CD4-positive, alpha-beta T cell (primary cell): Measurements from ENCODE around the gene OIT3. TPM values are rescaled to one million over a fixed set of nuclear protein-coding genes. Genes with fewer than 3 reads are reported as not detected.

Experiments
- ATAC-seq: fragments of 200-7000 bp; cut with Tn5 transposase; one replicate; pipeline ENCODE4 v1.10.0; 2022; ENCODE audit warnings: mild to moderate bottlenecking; ENCODE audit not compliant: poor library complexity
- CTCF ChIA-PET: fragments of 350-600 bp; sonication (Branson Sonifier 250); formaldehyde crosslinking; loops from one replicate; lab custom pipeline; 2021; ENCODE audit warnings: antibody characterized with exemption, inconsistent platforms; lab: Charles Lee
- POLR2A ChIA-PET: fragments of 350-600 bp; sonication (Branson Sonifier 250); formaldehyde crosslinking; loops from one replicate; lab custom pipeline; 2021; ENCODE audit warnings: antibody characterized with exemption, inconsistent platforms; lab: Charles Lee
- DNase-seq, 14 experiments: peaks; one replicate each; pipeline ENCODE4 v3.0.0-alpha.2; 2013 to 2020; ENCODE audit warnings: mixed read lengths in 2 of 14
- H3K27ac ChIP-seq, 2 donors: one replicate each; pipeline versions ENCODE4 v1.5.1 to v1.7.0; 2013; ENCODE audit warnings: low read length in 2 of 2, low read depth in 1 of 2, mild to moderate bottlenecking in 1 of 2
- H3K27me3 ChIP-seq, 2 experiments: 1 replicate in 1 of 2; 2 replicates in 1 of 2; pipeline versions ENCODE4 v1.6.1 to v1.7.0; 2013; ENCODE audit warnings: low read length in 2 of 2, control low read depth in 1 of 2, mild to moderate bottlenecking in 1 of 2, moderate library complexity in 1 of 2; ENCODE audit not compliant: insufficient read depth in 2 of 2, control insufficient read depth in 1 of 2
- H3K36me3 ChIP-seq: one replicate; pipeline ENCODE4 v1.6.1; 2013; ENCODE audit warnings: low read length, control low read depth; ENCODE audit not compliant: insufficient read depth
- H3K4me1 ChIP-seq: one replicate; pipeline ENCODE4 v1.6.1; 2013; ENCODE audit warnings: low read length, control low read depth; ENCODE audit not compliant: insufficient read depth
- H3K4me3 ChIP-seq: one replicate; pipeline ENCODE4 v1.5.1; 2013; ENCODE audit warnings: mild to moderate bottlenecking, low read length, moderate library complexity
- H3K9me3 ChIP-seq, 2 experiments: 1 replicate in 1 of 2; 2 replicates in 1 of 2; pipeline versions ENCODE4 v1.6.1 to v1.7.0; 2013; ENCODE audit warnings: low read length in 2 of 2, mild to moderate bottlenecking in 2 of 2, control low read depth in 1 of 2, moderate library complexity in 1 of 2; ENCODE audit not compliant: control insufficient read depth in 1 of 2, insufficient read depth in 1 of 2
- H3K27ac Mint-ChIP-seq: one replicate; pipeline ENCODE4 v1.8.0; 2020; ENCODE audit warnings: mixed read lengths
- H3K27me3 Mint-ChIP-seq: one replicate; pipeline ENCODE4 v1.8.0; 2021; ENCODE audit warnings: mixed read lengths
- H3K36me3 Mint-ChIP-seq: one replicate; pipeline ENCODE4 v1.8.0; 2021; ENCODE audit warnings: low read depth, mixed read lengths
- H3K4me1 Mint-ChIP-seq: one replicate; pipeline ENCODE4 v1.8.0; 2021; ENCODE audit warnings: low read depth, mixed read lengths
- H3K4me3 Mint-ChIP-seq: one replicate; pipeline ENCODE4 v1.8.0; 2020; ENCODE audit warnings: mild to moderate bottlenecking, mixed read lengths
- H3K9me3 Mint-ChIP-seq: one replicate; pipeline ENCODE4 v1.8.0; 2020; ENCODE audit warnings: mixed read lengths
- CTCF ChIP-seq: fragments of 200-600 bp; IDR thresholded peaks from one replicate; pipeline ENCODE4 v1.8.0; 2022; ENCODE audit warnings: antibody characterized with exemption, mild to moderate bottlenecking
- intact Hi-C, 2 experiments: fragments of 100-400 bp; cut with DNase I in 1 of 2; cut with micrococcal nuclease in 1 of 2; formaldehyde crosslinking; loops; one replicate each; pipeline versions ENCODE4 v1.15.1 to v1.9.0; 2023 to 2025; cut with DNase I, micrococcal nuclease
- total RNA-seq, 174 experiments: library from RNA in 2 of 174; stranded (reverse) in 2 of 174; gene quantifications; one replicate each; pipeline ENCODE4 v1.2.3 and lab custom pipeline; 2021 to 2026

OIT3 gene
- total RNA-seq, 2 experiments from 2014 or later = not detected

- Histone ChIP-seq H3K4me3 (no peak overlapping the region), H3K9me3 (no peaks in the 10 kb centered on the region), H3K27ac (no peak overlapping the region), H3K36me3 (no peaks in the 10 kb centered on the region), H3K4me1 (no peaks in the 10 kb centered on the region), H3K27me3 (peaks cover 0 to 2% of the 10 kb centered on the region in 2 experiments)
- no peak for TF ChIP-seq CTCF
- DNase-seq (no peak), ATAC-seq (no peak)
- CTCF ChIA-PET = no interaction called here
- POLR2A ChIA-PET = no interaction called here
- H3K4me3 Mint-ChIP-seq = no peak overlapping the region
- no peaks in the 10 kb centered on the region for H3K4me1 Mint-ChIP-seq
- H3K9me3 Mint-ChIP-seq = no peaks in the 10 kb centered on the region
- no peaks in the 10 kb centered on the region for H3K36me3 Mint-ChIP-seq
- intact Hi-C loops = no loop called here
- peaks cover 22% of the 10 kb centered on the region for H3K27me3 Mint-ChIP-seq
- H3K27ac Mint-ChIP-seq = no peak overlapping the region
Measured at GRCh38 chr10:72952189-72952588, 58.6 kb downstream of the OIT3 start.

- no peak for TF ChIP-seq CTCF
- no peak overlapping the region for H3K27ac ChIP-seq
- H3K27me3 ChIP-seq = peaks cover 0 to 2% of the 10 kb centered on the region in 2 experiments
- CTCF ChIA-PET = no interaction called here
- H3K27ac Mint-ChIP-seq = no peak overlapping the region
- no peak overlapping the region for H3K4me3 Mint-ChIP-seq
- no peaks in the 10 kb centered on the region for H3K36me3 Mint-ChIP-seq
- intact Hi-C loops = no loop called here
- no peaks in the 10 kb centered on the region for H3K9me3 Mint-ChIP-seq
- ATAC-seq (no peak), DNase-seq (no peak)
- POLR2A ChIA-PET = no interaction called here
- H3K9me3 ChIP-seq = no peaks in the 10 kb centered on the region
- H3K4me1 Mint-ChIP-seq = no peaks in the 10 kb centered on the region
- no peaks in the 10 kb centered on the region for H3K4me1 ChIP-seq
- H3K27me3 Mint-ChIP-seq = peaks cover 20% of the 10 kb centered on the region
- no peak overlapping the region for H3K4me3 ChIP-seq
- no peaks in the 10 kb centered on the region for H3K36me3 ChIP-seq
Measured at GRCh38 chr10:72952642-72953158, 59.2 kb downstream of the OIT3 start.

GRCh38 chr10:72953687-72954086, 60.1 kb downstream of the OIT3 start:
- H3K4me3 Mint-ChIP-seq = no peak overlapping the region
- CTCF ChIA-PET = no interaction called here
- POLR2A ChIA-PET = no interaction called here

More at GRCh38 chr10:72953687-72954086, 60.1 kb downstream of the OIT3 start:
- H3K36me3 Mint-ChIP-seq = no peaks in the 10 kb centered on the region
- Histone ChIP-seq H3K4me1 (no peaks in the 10 kb centered on the region), H3K27me3 (peaks cover 0 to 2% of the 10 kb centered on the region in 2 experiments), H3K9me3 (no peaks in the 10 kb centered on the region), H3K27ac (no peak overlapping the region), H3K4me3 (no peak overlapping the region), H3K36me3 (no peaks in the 10 kb centered on the region)
- no peak overlapping the region for H3K27ac Mint-ChIP-seq
- H3K9me3 Mint-ChIP-seq = no peaks in the 10 kb centered on the region
- H3K4me1 Mint-ChIP-seq = no peaks in the 10 kb centered on the region
- no peak for DNase-seq
- no peak for TF ChIP-seq CTCF
- H3K27me3 Mint-ChIP-seq = peaks cover 21% of the 10 kb centered on the region
- intact Hi-C loops = no loop called here
- ATAC-seq = no peak
